Fibroblast of mammary gland (primary cell): Measurements from ENCODE around the gene TBXAS1.

Experiments
- DNase-seq: peaks from one replicate; pipeline ENCODE4 v3.0.0-alpha.2; 2010; ENCODE audit warnings: low read depth
- H3K4me3 ChIP-seq: 2 replicates; pipeline ENCODE4 v1.5.1; 2011; ENCODE audit warnings: low read depth, mild to moderate bottlenecking, low read length, moderate library complexity; ENCODE audit not compliant: control insufficient read depth
- CTCF ChIP-seq: conservative IDR thresholded peaks from 2 replicates; pipeline ENCODE4 v1.5.1; 2011; ENCODE audit warnings: low read depth, low read length, inconsistent platforms; ENCODE audit not compliant: control insufficient read depth, insufficient read depth

Gene TBXAS1

GRCh38 chr7:139813151-139813550 is 15.9 kb upstream of the TBXAS1 start:
- DNase-seq, result no peak
- no peak for TF ChIP-seq CTCF
- no peak overlapping the region for H3K4me3 ChIP-seq

GRCh38 chr7:139813689-139814088 is 15.4 kb upstream of the TBXAS1 start:
- no peak for DNase-seq
- no peak overlapping the region for H3K4me3 ChIP-seq
- TF ChIP-seq CTCF, result no peak

GRCh38 chr7:139817249-139817648 is 11.8 kb upstream of the TBXAS1 start:
- H3K4me3 ChIP-seq, result no peak overlapping the region
- no peak for TF ChIP-seq CTCF
- DNase-seq, result no peak

GRCh38 chr7:139820089-139820488 is 9.0 kb upstream of the TBXAS1 start:
- TF ChIP-seq CTCF, result no peak
- no peak overlapping the region for H3K4me3 ChIP-seq
- no peak for DNase-seq

GRCh38 chr7:139821349-139822105 is 7.5 kb upstream of the TBXAS1 start:
- no peak for DNase-seq
- TF ChIP-seq CTCF, result no peak
- no peak overlapping the region for H3K4me3 ChIP-seq

GRCh38 chr7:139822855-139823254 is 6.2 kb upstream of the TBXAS1 start:
- no peak for TF ChIP-seq CTCF
- no peak overlapping the region for H3K4me3 ChIP-seq
- DNase-seq, result no peak
